ENCODE data around the gene RALGAPA2. TPM values are rescaled to one million over a fixed set of nuclear protein-coding genes. Genes with fewer than 3 reads are reported as not detected.

The RALGAPA2 gene
- total and polyA plus RNA-seq, 2 of the 13 experiments (the other 11 are each of a cell fraction or from before 2014, with no cell fraction given): 13.8 to 17.7 TPM

DNA sequence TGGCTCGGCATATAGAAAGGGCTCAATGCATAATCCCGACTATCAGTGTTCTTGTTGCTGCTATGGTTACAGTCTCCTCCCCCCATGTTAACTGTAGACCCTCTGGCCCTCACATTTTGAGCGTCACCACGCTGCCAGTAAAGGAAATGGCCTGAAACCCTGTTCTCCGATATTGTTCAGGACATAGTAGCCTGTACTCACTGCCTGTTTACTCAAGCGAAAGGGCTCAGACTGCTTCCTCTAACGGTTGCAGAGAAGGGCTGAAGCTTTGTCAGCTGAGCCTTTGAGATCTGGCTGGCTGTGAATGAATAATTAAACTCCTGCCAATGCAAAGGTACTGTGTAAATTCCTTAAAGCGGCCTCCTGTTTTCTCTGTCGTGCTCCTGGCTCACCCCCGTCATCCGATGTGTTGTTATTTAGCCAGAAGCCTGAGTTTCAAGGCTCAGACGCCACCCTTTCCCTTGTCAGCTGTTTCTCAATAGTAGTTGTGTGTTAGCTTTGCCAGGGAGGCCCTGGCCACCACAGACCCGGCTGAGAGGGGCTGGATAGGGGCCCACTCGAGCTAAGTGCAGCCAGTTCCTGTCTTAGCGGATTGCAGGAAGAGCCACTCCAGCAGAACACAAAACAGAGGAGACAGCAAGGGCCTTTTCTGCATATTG lies 31.2 kb upstream of the RALGAPA2 start (continued):
- no peak for TF ChIP-seq ZNF460 (CRISPR knock-in tag; IDR thresholded peaks at IDR 0.05; ENCODE audit: borderline replicate concordance)
- TF ChIP-seq ZNF143 (CRISPR knock-in tag; IDR thresholded peaks at IDR 0.05): no peak
- no peak for TF ChIP-seq ZFP36 (IDR thresholded peaks at IDR 0.05; ENCODE audit: borderline replicate concordance, low read depth, low read length, partially characterized antibody)
- TF ChIP-seq ZNF839 (CRISPR knock-in tag; IDR thresholded peaks at IDR 0.05; ENCODE audit: borderline replicate concordance): no peak
- TF ChIP-seq, protein P1, sequence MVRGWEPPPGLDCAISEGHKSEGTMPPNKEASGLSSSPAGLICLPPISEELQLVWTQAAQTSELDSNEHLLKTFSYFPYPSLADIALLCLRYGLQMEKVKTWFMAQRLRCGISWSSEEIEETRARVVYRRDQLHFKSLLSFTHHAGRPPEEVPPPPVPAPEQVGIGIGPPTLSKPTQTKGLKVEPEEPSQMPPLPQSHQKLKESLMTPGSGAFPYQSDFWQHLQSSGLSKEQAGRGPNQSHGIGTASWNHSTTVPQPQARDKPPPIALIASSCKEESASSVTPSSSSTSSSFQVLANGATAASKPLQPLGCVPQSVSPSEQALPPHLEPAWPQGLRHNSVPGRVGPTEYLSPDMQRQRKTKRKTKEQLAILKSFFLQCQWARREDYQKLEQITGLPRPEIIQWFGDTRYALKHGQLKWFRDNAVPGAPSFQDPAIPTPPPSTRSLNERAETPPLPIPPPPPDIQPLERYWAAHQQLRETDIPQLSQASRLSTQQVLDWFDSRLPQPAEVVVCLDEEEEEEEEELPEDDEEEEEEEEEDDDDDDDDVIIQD (CRISPR knock-in tag; IDR thresholded peaks at IDR 0.05; ENCODE audit: low read depth): no peak
- TF ChIP-seq, protein P2, sequence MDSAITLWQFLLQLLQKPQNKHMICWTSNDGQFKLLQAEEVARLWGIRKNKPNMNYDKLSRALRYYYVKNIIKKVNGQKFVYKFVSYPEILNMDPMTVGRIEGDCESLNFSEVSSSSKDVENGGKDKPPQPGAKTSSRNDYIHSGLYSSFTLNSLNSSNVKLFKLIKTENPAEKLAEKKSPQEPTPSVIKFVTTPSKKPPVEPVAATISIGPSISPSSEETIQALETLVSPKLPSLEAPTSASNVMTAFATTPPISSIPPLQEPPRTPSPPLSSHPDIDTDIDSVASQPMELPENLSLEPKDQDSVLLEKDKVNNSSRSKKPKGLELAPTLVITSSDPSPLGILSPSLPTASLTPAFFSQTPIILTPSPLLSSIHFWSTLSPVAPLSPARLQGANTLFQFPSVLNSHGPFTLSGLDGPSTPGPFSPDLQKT (CRISPR knock-in tag; IDR thresholded peaks at IDR 0.05; ENCODE audit: borderline replicate concordance): no peak
- no peak for TF ChIP-seq ZNF235 (CRISPR knock-in tag; IDR thresholded peaks at IDR 0.05; ENCODE audit: borderline replicate concordance)
- TF ChIP-seq, protein P3, sequence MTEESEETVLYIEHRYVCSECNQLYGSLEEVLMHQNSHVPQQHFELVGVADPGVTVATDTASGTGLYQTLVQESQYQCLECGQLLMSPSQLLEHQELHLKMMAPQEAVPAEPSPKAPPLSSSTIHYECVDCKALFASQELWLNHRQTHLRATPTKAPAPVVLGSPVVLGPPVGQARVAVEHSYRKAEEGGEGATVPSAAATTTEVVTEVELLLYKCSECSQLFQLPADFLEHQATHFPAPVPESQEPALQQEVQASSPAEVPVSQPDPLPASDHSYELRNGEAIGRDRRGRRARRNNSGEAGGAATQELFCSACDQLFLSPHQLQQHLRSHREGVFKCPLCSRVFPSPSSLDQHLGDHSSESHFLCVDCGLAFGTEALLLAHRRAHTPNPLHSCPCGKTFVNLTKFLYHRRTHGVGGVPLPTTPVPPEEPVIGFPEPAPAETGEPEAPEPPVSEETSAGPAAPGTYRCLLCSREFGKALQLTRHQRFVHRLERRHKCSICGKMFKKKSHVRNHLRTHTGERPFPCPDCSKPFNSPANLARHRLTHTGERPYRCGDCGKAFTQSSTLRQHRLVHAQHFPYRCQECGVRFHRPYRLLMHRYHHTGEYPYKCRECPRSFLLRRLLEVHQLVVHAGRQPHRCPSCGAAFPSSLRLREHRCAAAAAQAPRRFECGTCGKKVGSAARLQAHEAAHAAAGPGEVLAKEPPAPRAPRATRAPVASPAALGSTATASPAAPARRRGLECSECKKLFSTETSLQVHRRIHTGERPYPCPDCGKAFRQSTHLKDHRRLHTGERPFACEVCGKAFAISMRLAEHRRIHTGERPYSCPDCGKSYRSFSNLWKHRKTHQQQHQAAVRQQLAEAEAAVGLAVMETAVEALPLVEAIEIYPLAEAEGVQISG (CRISPR knock-in tag; IDR thresholded peaks at IDR 0.05): peak; percentile 41
- no peak for TF ChIP-seq AGO2 (optimal IDR thresholded peaks at IDR 0.05; ENCODE audit: low read depth, low read length)
- TF ChIP-seq MTA3 (CRISPR knock-in tag; IDR thresholded peaks at IDR 0.05): no peak
- TF ChIP-seq ZNF672 (CRISPR knock-in tag; IDR thresholded peaks at IDR 0.05): no peak
- no peak for TF ChIP-seq ZNF280B (CRISPR knock-in tag; IDR thresholded peaks at IDR 0.05; ENCODE audit: borderline replicate concordance)
- no peak for TF ChIP-seq ZBTB25 (CRISPR knock-in tag; IDR thresholded peaks at IDR 0.05)
- 0 out of 2 replicates have a peak, but pooled peaks have one; percentile 27 for TF ChIP-seq ZNF543 (CRISPR knock-in tag; IDR thresholded peaks at IDR 0.05)
- peak; percentile 70 for TF ChIP-seq HNRNPH1 (optimal IDR thresholded peaks at IDR 0.05; ENCODE audit: low read depth, low read length)
- no peak for TF ChIP-seq ZSCAN9 (CRISPR knock-in tag; IDR thresholded peaks at IDR 0.05; ENCODE audit: borderline replicate concordance)
- TF ChIP-seq RFX5 (IDR thresholded peaks at IDR 0.05; ENCODE audit: low read depth, low read length): no peak
- TF ChIP-seq, protein P4, sequence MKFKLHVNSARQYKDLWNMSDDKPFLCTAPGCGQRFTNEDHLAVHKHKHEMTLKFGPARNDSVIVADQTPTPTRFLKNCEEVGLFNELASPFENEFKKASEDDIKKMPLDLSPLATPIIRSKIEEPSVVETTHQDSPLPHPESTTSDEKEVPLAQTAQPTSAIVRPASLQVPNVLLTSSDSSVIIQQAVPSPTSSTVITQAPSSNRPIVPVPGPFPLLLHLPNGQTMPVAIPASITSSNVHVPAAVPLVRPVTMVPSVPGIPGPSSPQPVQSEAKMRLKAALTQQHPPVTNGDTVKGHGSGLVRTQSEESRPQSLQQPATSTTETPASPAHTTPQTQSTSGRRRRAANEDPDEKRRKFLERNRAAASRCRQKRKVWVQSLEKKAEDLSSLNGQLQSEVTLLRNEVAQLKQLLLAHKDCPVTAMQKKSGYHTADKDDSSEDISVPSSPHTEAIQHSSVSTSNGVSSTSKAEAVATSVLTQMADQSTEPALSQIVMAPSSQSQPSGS (CRISPR knock-in tag; IDR thresholded peaks at IDR 0.05): no peak
- no peak for TF ChIP-seq TCF7 (IDR thresholded peaks at IDR 0.05; ENCODE audit: low read depth)

Measured in HepG2 (cell line).